Fibroblast of skin of right biceps (primary cell): ENCODE results near the gene ITPRID1.
A peak's percentile ranks its signal among the peaks of the same experiment; 100 is the strongest.
"Not testable (repeated sequence)": the region's sequence is repeated elsewhere in the genome, so short reads cannot be mapped to it uniquely, and the experiment has no call there.

Experiments used
- DNase-seq: peaks from one replicate; pipeline ENCODE4 v3.0.0-alpha.2; 2013

Gene ITPRID1

DNA sequence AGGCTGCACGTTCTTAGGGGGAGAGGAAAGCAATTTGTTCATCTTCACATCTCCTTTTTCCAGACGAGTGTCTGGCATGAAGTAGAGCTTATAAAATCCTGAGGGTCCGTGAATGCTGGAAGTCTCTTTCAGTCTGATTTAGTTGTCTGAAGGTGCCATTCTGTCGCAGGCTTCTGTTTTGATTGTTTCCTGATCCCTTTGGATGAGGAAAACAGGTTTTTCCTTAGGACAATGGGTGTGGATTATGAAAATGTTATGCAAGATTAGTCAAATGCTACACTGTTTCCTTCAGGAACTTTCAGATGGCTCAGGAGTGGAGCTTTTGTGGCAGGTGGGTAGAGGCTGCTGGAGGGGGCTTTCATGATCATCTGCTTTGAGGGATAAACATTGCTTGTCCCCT, at the start of gene ITPRID1:
Gene ITPRID1, plus strand, starts transcription at position 301 of the 400 bp plus-strand sequence. CDS start 38,935 bp downstream, outside the sequence.
- DNase-seq: no peak

DNA sequence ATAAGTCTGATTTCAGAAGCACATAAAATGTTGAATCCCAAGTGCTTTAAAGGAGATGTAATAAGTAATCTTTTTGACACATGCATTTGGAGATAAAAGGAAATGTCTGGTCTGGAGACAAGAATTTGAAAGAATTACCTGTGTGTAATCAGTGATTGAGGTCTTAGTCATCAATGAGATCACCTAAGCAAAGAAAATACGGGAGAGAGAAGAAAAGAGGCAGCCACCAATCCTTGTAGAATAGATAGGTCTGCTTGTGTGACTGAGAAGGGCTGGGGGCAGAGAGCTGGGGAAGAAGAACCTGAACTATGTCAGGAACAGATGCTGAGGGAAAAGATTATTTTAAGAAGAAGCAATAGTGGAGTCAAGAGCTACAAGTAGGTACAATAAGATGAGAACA, 49.3 kb upstream of the ITPRID1 start:
- DNase-seq: no peak

GRCh38 chr7:31465285-31465684, 48.6 kb upstream of the ITPRID1 start:
- no peak for DNase-seq

DNA sequence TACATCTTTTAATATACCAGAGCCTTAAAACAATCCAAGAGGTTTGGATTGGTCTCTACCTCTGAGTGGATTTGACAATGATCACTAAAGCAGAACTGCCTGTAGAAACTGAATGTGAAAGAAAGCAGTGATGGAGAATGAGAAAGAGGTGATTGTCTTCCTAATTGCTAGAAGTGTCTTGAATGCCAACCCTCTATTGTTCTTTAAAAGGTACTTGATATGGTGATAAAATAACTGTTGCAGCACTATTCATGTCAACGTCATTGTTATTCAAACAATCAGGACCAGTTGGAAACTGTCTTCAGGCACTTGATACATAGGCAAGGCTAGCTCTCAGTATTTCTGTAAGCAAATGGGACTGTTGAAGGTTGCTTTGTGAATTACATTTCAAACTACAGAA, 47.9 kb upstream of the ITPRID1 start:
- DNase-seq: no peak

- DNase-seq: not testable (repeated sequence)
These were observed 43.0 kb upstream of the ITPRID1 start for GRCh38 chr7:31470883-31471282.

GRCh38 chr7:31475368-31475767, 38.5 kb upstream of the ITPRID1 start:
- no peak for DNase-seq

- DNase-seq: no peak
These were observed 37.7 kb upstream of the ITPRID1 start for GRCh38 chr7:31476073-31476745.

GRCh38 chr7:31476941-31477677, 36.8 kb upstream of the ITPRID1 start:
- DNase-seq: no peak

DNA sequence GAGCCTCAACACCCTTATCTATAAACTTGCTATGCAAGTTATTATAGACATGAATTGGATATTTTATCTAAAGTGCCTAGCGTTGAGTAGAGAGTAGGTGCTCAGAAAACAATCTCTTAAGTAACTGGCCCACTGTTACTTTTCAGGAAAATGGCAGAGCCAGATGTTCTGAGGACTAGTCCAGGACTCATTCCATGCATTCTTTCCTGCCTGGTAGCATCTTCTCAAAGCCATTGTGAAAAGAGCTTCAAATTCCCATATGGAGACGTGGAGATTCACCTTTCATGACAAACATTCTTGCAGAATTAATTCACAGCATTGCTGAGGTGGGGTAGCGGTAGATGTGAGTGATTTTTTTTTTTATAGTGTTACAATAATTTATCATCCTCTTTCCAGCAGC, 35.9 kb upstream of the ITPRID1 start:
- no peak for DNase-seq

DNA sequence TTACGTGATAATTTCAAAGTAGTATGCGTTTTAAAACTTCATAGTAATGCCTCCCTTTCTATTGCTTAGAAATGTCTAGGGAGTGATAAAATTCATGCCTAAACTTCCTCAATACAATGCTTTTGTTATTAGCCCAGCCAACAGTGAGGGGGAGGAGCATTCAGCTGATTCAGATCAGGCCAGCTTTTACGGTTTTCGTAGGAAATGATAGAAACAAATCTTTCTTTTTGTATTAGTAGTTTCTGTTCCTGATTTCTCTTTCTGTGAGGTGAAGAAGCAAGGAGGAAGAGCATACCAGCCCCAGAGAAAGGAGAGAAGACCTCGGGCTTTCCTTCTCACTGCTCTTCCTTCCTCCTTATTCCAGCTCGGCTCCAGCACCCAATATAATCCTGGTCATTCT, 35.2 kb upstream of the ITPRID1 start:
- no peak for DNase-seq

DNA sequence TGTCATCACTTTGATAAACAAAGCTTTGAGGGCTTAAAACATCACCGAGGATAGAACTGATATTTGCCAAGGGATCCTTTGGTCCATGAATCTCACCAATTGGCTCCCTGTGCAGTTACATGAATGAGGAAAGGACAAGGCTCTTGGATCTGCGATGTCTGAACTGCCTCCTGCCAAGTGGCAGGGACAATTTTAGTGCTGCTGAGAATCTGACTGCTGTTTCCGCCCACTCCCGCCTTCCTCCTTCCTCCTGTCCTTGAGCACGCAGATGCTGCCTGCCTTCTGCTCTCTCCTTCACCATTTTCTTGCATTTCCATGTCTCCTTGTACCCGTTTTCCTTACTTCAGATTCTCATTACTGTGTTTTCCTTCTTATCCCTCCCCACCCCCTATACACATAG, 26.8 kb upstream of the ITPRID1 start:
- DNase-seq: no peak

GRCh38 chr7:31487476-31487875, 26.4 kb upstream of the ITPRID1 start:
- no peak for DNase-seq

GRCh38 chr7:31488562-31489203, 25.2 kb upstream of the ITPRID1 start:
- peak; percentile 47 for DNase-seq

DNA sequence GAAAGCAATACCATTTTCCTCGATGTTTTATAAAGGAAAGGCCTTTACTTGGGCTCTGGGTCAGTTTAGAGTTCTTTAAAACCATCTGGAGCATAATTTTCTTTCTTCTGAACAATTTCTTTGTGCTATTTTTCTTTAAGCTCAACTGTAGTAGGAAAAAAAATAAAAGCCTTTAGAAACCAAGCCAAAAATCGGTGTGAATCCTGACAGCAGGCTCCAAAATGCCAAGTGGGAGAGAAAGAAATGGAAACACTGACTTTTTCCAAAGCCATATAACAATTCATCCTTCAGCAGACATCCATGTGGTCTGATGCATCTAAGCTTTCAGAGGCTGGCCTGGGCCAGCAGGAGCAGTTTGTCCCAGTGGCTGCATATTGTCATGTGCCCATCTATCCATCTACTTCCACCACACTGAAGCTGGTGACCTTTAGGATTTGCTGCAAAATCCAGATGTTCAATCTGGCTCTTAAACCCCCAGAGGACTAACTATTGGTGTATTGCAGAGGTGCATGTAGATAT, 23.0 kb upstream of the ITPRID1 start:
- DNase-seq: no peak

GRCh38 chr7:31492086-31492485, 21.8 kb upstream of the ITPRID1 start:
- DNase-seq: no peak

DNA sequence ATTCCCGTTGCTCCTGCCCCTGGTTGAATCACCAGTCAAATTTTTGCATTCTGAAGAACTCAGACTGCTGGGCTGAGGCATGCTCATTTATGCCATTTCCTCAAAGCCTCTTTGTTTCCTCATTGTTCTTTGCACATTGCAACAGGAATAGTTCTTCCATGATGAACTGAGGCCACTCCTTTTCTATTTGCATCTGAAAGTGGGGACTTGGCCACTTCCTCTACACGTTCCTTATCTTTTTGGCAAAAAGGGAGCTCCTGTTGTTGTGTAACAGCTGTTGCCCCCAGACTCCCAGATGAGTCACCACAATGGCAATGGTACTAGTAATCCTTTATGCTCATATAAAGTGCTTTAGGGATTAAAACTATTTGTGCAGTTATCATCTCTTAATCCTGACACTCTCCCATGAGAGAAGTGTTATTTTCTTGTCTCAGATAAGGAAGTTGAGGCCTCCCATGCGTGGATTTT, 20.1 kb upstream of the ITPRID1 start:
- DNase-seq: no peak

- no peak for DNase-seq
These were observed 19.5 kb upstream of the ITPRID1 start for GRCh38 chr7:31494421-31494820.

- DNase-seq: no peak
These were observed 18.2 kb upstream of the ITPRID1 start for GRCh38 chr7:31495653-31496052.

GRCh38 chr7:31497516-31497915, 16.4 kb upstream of the ITPRID1 start:
- no peak for DNase-seq

- no peak for DNase-seq
These were observed 13.2 kb upstream of the ITPRID1 start for GRCh38 chr7:31500656-31501055.

GRCh38 chr7:31508823-31509222, 5.1 kb upstream of the ITPRID1 start:
- no peak for DNase-seq

- no peak for DNase-seq
These were observed 1.7 kb upstream of the ITPRID1 start for GRCh38 chr7:31512166-31512565.

GRCh38 chr7:31516680-31517502, 3.0 kb downstream of the ITPRID1 start:
- no peak for DNase-seq
